GM21423 (cell line): ENCODE measurements around the gene ATP8B4.
"Not testable (repeated sequence)": the region's sequence is repeated elsewhere in the genome, so short reads cannot be mapped to it uniquely, and the experiment has no call there.

Experiments
- ATAC-seq: cut with Tn5 transposase; IDR thresholded peaks from one replicate; pipeline ENCODE4 v1.9.1; 2021; ENCODE audit warnings: mild to moderate bottlenecking, moderate library complexity; ENCODE audit not compliant: unreplicated experiment

Gene ATP8B4

GRCh38 chr15:50112488-50113186 is 6.4 kb downstream of the ATP8B4 start:
- no peak for ATAC-seq

DNA sequence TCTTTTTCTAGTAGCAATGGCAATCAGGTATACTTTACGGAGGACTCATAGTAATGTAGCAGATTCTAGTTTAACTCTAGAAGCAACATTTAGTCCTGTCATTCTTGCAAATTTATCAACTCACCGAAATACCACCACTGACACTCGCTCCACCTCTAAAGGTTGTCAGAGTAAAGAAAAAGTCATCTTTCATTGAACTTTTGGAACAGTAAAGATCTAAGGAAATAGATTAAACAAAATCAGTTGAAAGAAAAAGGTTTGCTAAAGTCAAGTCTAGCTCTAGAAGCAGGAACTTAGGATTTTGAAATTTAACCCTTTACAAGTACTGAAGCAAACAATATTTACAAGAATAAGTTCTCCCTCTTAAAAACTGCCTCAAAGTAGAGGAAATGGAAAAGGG is 8.7 kb downstream of the ATP8B4 start:
- ATAC-seq, result no peak

DNA sequence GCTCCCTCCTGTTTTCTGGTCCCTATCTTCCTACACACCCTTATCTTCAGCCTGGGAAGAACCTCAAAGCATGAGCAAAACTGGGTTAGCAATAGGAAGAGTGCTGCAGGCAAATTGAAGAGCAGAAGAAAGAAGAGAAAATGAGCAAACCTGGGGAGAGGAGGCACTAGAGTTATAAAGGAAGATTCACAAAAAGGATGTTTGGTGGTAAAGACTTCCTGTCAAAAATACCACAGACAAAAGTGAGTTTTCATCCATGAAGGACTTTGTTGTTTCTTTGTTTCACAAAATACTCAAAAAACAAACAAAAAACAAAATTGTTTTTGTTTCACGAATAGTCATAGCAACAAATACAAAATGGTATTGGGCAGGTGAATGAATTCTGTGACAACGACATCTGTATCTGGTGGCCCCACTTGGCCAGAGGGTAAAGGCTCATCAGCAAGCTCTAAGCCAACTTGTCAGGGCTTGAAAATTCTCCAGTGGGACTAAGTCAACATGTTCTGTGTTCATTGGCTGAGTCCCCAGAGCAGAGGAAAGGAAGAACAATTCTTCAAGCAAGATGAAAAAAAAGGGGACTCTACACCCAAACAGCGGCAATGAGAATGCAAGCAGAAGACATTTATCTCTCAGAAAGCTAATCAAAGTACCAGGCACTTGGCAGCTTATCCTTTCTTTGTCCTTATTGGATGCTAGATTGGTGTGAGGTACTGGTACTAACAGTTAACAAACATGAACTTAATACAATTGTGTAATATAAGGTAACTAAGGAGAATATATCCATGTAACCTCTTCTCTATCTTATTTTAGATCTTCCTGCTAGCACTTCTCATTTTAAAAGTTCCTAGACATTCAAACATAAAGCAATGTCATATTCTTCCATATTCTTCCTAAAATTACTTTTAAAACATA is 9.7 kb downstream of the ATP8B4 start:
- ATAC-seq, result no peak

GRCh38 chr15:50108461-50108860 is 10.6 kb downstream of the ATP8B4 start:
- ATAC-seq, result no peak

GRCh38 chr15:50107591-50108408 is 11.2 kb downstream of the ATP8B4 start:
- peak; percentile 96 for ATAC-seq

DNA sequence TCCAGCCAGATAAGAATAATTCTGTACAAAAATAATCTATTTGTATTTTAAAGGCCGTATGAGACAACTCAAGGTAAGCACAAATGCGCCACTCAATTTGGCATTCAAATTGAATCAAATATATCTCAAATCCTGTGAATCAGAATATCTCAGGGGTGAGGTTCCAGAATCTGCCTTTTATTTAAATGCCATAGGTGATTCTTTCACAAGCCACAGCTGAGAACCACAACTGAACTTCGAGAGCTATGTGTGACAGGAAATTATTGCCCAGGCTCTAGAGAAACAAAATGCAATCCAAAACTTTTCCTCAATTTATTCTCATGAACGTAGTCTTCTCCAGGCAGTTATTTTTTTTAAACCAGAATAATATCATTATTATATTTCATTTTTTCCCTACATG is 11.9 kb downstream of the ATP8B4 start:
- no peak for ATAC-seq

GRCh38 chr15:50106457-50106856 is 12.6 kb downstream of the ATP8B4 start:
- no peak for ATAC-seq

DNA sequence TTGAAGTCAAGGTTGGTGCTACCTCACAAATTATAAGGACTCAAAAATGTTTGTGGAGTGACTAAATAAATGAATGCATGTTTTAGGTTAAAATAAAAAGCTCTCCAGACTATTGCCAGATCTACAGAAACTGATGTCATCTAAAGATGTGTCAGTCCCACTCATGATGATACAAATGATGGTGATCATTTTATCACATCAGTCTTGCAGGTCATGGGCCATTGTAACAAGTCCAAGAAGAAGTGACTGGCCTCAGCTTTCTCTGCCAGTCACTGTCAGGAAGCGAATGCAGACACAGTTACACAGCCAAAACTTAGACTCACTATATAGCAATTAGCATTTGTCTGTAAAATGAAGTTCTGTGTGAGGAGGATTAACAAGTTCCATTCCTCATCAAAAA is 18.5 kb downstream of the ATP8B4 start:
- no peak for ATAC-seq

DNA sequence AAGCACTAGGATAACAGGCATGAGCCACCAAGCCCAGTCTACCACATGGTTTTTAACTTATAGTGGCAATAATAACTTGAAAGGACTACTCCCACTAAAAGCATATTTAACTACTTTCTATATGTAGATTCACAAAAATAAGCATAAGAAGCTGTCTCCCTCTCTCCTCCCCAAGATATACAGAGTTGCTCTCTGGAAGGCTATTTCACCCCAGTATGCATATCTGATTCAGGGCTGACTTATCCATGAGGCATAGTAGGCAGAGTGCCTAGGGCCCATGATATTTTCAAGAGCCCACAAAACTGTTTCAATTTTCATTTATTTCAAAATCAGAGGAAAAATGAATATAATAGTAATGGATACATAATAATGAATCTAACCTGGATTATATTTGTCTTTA is 20.5 kb downstream of the ATP8B4 start:
- no peak for ATAC-seq

GRCh38 chr15:50095938-50096821 is 22.9 kb downstream of the ATP8B4 start:
- no peak for ATAC-seq

DNA sequence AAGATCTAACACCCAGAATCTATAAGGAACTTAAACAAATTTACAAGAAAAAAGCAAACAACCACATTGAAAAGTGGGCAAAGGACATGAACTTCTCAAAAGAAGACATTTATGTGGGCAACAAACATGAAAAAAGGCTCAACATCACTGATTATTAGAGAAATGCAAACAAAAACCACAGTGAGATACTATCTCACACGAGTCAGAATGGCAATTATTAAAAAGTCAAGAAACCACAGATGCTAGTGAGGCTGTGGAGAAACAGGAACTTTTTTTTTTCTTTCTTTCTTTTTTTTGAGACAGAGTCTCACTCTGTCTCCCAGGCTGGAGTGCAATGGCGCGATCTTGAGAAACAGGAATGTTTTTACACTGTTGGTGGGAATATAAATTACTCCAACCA is 29.6 kb downstream of the ATP8B4 start:
- not testable (repeated sequence) for ATAC-seq

GRCh38 chr15:50084932-50085331 is 34.1 kb downstream of the ATP8B4 start:
- ATAC-seq, result no peak

DNA sequence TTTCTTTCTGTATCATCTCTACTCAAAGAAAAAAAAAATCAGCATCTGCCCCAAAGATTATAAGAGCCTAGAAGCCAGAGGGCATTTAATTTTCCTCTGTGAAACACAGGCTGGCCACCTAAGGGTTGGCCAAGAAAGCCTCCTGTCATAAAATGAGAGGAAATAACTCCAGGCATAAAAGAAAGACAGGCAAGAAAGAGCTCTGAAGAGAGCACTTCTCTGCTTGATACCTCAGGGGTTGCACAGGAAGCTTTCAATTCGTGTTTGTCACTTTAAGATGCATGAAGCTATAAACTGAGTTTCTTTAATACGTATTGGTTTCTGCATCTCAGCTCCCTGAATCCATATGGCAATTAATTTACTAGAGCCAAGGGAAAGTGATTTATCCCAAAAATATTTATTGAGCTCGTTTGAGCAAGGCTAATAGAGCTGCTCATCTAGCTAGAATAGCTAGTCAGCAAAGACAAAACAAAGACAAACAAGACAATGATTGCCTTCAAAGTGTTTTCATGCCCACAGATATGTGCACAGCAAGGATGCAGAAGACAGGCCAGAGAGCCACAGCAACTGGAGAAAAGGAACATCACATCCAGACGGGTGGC is 35.5 kb downstream of the ATP8B4 start:
- no peak for ATAC-seq

DNA sequence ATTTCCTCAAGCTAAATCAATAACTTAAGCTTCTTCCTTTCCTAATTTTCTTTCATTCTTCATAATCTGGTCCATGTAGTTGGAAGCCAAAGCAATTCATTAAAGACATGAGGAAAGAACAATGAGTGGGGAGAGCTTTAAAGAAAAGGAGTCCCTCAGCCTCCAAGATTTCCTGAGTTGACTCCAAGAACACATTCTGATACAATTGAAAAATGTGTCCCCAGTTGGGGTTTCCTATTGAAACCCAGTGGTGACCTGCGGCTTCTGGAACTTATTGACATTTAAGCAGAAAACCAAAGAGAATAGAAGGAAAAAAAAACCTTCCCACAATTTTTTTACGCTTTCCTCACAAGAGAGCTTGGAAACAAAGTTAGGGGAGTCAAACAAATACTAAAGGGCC is 37.0 kb downstream of the ATP8B4 start:
- no peak for ATAC-seq

DNA sequence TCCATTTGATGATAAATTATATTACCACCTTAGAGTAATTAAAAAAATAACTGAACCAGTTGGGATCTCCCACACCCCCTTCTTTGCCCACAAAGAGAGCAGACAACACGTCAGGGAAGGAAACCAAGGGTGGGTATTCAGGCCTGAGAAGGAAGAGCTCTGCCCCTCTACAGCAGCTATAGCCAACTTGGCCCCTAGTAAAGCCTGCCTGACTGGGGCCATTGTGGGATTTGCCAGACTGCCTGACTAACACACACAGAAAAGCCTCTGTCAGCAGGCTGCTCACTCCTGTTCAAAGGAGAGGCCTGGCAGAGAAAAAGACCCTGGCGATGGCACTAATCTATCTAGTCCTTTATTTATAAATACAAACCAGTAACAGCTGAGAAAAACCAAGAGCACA is 41.4 kb downstream of the ATP8B4 start:
- ATAC-seq, result no peak

DNA sequence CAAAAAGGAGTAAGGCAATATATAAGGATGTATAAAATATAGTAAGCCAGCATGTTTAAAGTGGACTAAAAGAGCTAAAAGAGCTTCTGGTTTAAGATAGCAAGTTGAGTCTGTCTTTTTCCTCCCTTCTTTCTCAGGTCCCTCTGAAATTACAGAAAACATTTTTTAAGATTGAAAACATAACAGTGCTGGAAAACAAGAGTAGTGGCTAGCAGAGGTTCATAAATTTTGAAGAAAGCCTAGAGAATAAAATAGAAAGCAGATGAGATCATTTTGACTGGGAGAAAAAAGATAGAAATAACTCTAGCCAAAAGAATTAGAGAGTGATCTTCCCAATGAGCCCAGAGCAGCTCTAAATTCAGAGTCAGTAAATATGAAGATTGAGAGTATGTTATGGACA is 41.9 kb downstream of the ATP8B4 start:
- no peak for ATAC-seq

GRCh38 chr15:50075319-50075718 is 43.7 kb downstream of the ATP8B4 start:
- no peak for ATAC-seq

DNA sequence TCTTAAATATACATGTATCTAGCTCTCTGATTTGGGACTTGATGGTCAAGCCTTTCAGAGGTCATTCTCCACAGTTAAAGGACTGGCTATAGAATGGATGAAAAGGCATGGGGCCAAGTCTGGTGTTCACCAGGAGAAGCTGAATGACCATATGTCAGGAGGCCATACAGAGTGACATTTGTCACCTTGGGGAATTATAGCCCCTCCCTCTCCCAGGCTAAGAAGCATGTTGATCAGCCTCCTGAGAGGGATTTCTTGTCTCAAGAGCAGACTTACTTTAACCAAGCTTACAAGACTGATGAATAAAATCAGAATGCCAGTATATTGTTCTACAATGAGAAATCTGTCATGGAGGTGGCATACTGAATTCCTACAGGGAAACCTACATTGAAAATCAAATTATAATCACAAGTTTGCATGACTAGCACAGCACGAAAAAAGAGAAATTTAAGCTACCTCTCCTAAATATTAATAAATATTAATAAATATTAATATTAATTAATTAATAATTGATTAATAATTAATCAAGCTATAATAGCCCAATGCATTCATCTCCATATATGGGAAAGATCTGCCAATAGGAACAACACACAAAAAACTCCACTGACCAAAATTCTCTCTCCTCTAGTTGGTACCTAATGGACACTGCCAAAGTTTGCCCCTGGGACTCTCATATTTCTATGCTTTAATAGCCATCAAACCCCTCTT is 47.3 kb downstream of the ATP8B4 start:
- no peak for ATAC-seq

- ATAC-seq, result no peak
Measured at GRCh38 chr15:50068016-50068415, 51.0 kb downstream of the ATP8B4 start.
